ENCODE results near the gene GAN. TPM values are rescaled to one million over a fixed set of nuclear protein-coding genes. Genes with fewer than 3 reads are reported as not detected.

The GAN gene
- polyA plus RNA-seq: 2.7 TPM
- long read RNA-seq, donor 1: 0 reads
- long read RNA-seq, donor 2: 0 reads
- long read RNA-seq, donor 3: 0 reads
- long read RNA-seq, donor 4: 0 reads
- long read RNA-seq, donor 5: 0 reads
- long read RNA-seq, donor 6: 0 reads
- long read RNA-seq, donor 7: 0 reads
- long read RNA-seq, donor 8: 0 reads
- long read RNA-seq, donor 9: 0 reads
- long read RNA-seq, donor 10: 0 reads
- long read RNA-seq, donor 11: 0 reads

DNA sequence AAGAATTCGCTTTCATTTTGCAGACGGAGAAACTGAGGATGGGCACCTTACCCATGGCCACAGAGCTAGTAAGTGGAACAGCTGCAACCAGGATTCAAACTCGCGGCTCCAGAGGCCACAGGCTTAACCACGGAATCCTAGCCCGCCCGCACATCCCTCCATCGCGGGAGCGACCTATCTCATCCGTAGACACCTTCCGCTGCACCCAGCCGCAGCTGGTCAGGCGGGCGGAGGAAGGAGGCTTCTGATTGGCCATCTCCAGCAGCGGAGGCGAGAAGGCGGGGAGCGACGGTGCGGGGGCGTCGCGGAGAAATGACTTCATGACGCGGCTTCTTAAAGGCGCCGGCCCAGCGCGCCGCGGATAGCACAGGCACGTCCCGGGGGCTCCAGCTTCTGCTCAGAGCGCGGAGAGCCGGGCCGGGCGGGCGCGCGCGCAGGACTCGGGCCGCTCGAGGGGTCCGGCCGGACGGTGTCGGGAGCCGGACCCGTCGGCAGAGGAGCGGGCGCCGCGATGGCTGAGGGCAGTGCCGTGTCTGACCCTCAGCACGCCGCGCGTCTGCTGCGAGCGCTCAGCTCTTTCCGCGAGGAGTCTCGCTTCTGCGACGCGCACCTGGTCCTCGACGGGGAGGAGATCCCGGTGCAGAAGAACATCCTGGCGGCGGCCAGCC lies at the start of gene GAN:
Gene GAN (plus strand): TSS at position 360 of the 668 bp plus-strand sequence. CDS start 152 bp downstream, at position 512.
- Histone ChIP-seq H3K36me3 (ENCODE audit: control insufficient read depth, insufficient read depth, low read length) (peaks cover 3% of the 10 kb centered on the region), H3K27me3 (ENCODE audit: control insufficient read depth, insufficient read depth, low read length) (no peaks in the 10 kb centered on the region), H3K27ac (ENCODE audit: low read length) (peak within 1 kb of the TSS; percentile 72), H3K4me3 (ENCODE audit: low read length) (peak within 1 kb of the TSS; percentile 75), H3K9me3 (ENCODE audit: control insufficient read depth, low read depth, low read length) (no peaks in the 10 kb centered on the region), H3K4me1 (ENCODE audit: control insufficient read depth, insufficient read depth, low read length) (peaks cover 6% of the 10 kb centered on the region)
- no CpG with 5 or more reads among the region's 75 CpGs for WGBS (ENCODE audit: insufficient coverage, low lambda C conversion rate)
- DNase-seq: peak; percentile 98 to 99

GRCh38 chr16:81265052-81265451 lies 49.7 kb upstream of the GAN start:
- 100% methylated on average over 2 of the region's 2 CpGs for WGBS (ENCODE audit: insufficient coverage, low lambda C conversion rate)
- DNase-seq: no peak
- peaks cover 3% of the 10 kb centered on the region for H3K9me3 ChIP-seq (ENCODE audit: control insufficient read depth, low read depth, low read length)
- H3K27ac ChIP-seq (ENCODE audit: low read length): no peak overlapping the region
- H3K4me1 ChIP-seq (ENCODE audit: control insufficient read depth, insufficient read depth, low read length): peaks cover 11% of the 10 kb centered on the region
- no peaks in the 10 kb centered on the region for H3K36me3 ChIP-seq (ENCODE audit: control insufficient read depth, insufficient read depth, low read length)
- no peak overlapping the region for H3K4me3 ChIP-seq (ENCODE audit: low read length)
- no peaks in the 10 kb centered on the region for H3K27me3 ChIP-seq (ENCODE audit: control insufficient read depth, insufficient read depth, low read length)

- peaks cover 3% of the 10 kb centered on the region for H3K9me3 ChIP-seq (ENCODE audit: control insufficient read depth, low read depth, low read length)
- no peak for DNase-seq
- peak overlapping the region; percentile 32 for H3K27ac ChIP-seq (ENCODE audit: low read length)
- H3K4me1 ChIP-seq (ENCODE audit: control insufficient read depth, insufficient read depth, low read length): peaks cover 11% of the 10 kb centered on the region
- 100% methylated on average over 2 of the region's 5 CpGs for WGBS (ENCODE audit: insufficient coverage, low lambda C conversion rate)
- no peaks in the 10 kb centered on the region for H3K36me3 ChIP-seq (ENCODE audit: control insufficient read depth, insufficient read depth, low read length)
- H3K4me3 ChIP-seq (ENCODE audit: low read length): no peak overlapping the region
- no peaks in the 10 kb centered on the region for H3K27me3 ChIP-seq (ENCODE audit: control insufficient read depth, insufficient read depth, low read length)
These were observed 48.9 kb upstream of the GAN start for GRCh38 chr16:81265658-81266451.

- peaks cover 11% of the 10 kb centered on the region for H3K4me1 ChIP-seq (ENCODE audit: control insufficient read depth, insufficient read depth, low read length)
- no peaks in the 10 kb centered on the region for H3K27me3 ChIP-seq (ENCODE audit: control insufficient read depth, insufficient read depth, low read length)
- WGBS (ENCODE audit: insufficient coverage, low lambda C conversion rate): 0% methylated on average over 2 of the region's 7 CpGs
- H3K36me3 ChIP-seq (ENCODE audit: control insufficient read depth, insufficient read depth, low read length): no peaks in the 10 kb centered on the region
- H3K4me3 ChIP-seq (ENCODE audit: low read length): no peak overlapping the region
- peaks cover 3% of the 10 kb centered on the region for H3K9me3 ChIP-seq (ENCODE audit: control insufficient read depth, low read depth, low read length)
- H3K27ac ChIP-seq (ENCODE audit: low read length): peak overlapping the region; percentile 32
- DNase-seq: peak; percentile 60 to 83
These were observed 48.1 kb upstream of the GAN start for GRCh38 chr16:81266680-81267095.

GRCh38 chr16:81268509-81268908 lies 46.3 kb upstream of the GAN start:
- no peak overlapping the region for H3K27ac ChIP-seq (ENCODE audit: low read length)
- WGBS (ENCODE audit: insufficient coverage, low lambda C conversion rate): no CpG with 5 or more reads among the region's 5 CpGs
- H3K36me3 ChIP-seq (ENCODE audit: control insufficient read depth, insufficient read depth, low read length): no peaks in the 10 kb centered on the region
- peaks cover 14% of the 10 kb centered on the region for H3K4me1 ChIP-seq (ENCODE audit: control insufficient read depth, insufficient read depth, low read length)
- H3K27me3 ChIP-seq (ENCODE audit: control insufficient read depth, insufficient read depth, low read length): no peaks in the 10 kb centered on the region
- no peak for DNase-seq
- no peak overlapping the region for H3K4me3 ChIP-seq (ENCODE audit: low read length)
- H3K9me3 ChIP-seq (ENCODE audit: control insufficient read depth, low read depth, low read length): peaks cover 3% of the 10 kb centered on the region

DNA sequence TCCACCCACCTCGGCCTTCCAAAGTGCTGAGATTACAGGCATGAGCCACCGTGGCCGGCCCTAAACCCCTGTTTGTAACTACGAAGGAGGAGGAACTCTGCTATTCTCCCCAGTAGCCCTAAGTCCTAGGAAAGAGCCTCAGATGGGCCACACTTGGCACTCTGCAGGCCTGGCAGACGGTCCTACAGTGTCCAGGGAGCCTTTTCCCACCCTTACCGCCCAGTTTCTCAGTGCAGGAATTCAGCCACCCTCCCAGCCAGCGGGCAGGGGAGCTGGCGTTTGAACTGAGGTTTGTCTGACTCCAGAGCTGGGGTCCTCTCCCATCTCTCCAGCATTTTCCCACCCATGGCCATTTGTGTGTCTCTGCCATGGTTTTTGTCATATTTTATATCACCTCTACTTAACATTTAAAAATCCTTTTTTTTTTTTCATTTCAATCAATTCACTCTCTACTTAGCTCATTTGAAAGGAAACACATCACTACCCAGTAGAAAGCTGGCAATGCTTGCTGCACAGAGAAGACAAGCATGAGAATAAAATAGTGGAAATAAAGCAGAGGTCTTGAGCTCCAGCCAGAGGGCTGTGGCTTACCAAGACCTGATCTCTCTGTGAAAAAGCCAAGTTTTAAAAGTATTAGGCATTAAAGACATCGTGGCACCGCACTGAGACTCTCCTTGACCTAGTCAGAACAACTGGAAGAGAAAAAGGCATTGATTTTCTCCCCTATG lies 41.4 kb upstream of the GAN start:
- Histone ChIP-seq H3K4me1 (ENCODE audit: control insufficient read depth, insufficient read depth, low read length) (peaks cover 38% of the 10 kb centered on the region), H3K27ac (ENCODE audit: low read length) (peak overlapping the region; percentile 84), H3K27me3 (ENCODE audit: control insufficient read depth, insufficient read depth, low read length) (no peaks in the 10 kb centered on the region), H3K4me3 (ENCODE audit: low read length) (no peak overlapping the region), H3K36me3 (ENCODE audit: control insufficient read depth, insufficient read depth, low read length) (no peaks in the 10 kb centered on the region), H3K9me3 (ENCODE audit: control insufficient read depth, low read depth, low read length) (no peaks in the 10 kb centered on the region)
- no CpG with 5 or more reads among the region's 10 CpGs for WGBS (ENCODE audit: insufficient coverage, low lambda C conversion rate)
- no peak for DNase-seq

GRCh38 chr16:81275064-81275532 lies 39.7 kb upstream of the GAN start:
- peak overlapping the region; percentile 84 for H3K27ac ChIP-seq (ENCODE audit: low read length)
- WGBS (ENCODE audit: insufficient coverage, low lambda C conversion rate): no CpG with 5 or more reads among the region's 9 CpGs
- H3K4me1 ChIP-seq (ENCODE audit: control insufficient read depth, insufficient read depth, low read length): peaks cover 38% of the 10 kb centered on the region
- no peak overlapping the region for H3K4me3 ChIP-seq (ENCODE audit: low read length)
- no peaks in the 10 kb centered on the region for H3K36me3 ChIP-seq (ENCODE audit: control insufficient read depth, insufficient read depth, low read length)
- DNase-seq: peak in 1 of 2 donors; percentile 30
- no peaks in the 10 kb centered on the region for H3K27me3 ChIP-seq (ENCODE audit: control insufficient read depth, insufficient read depth, low read length)
- H3K9me3 ChIP-seq (ENCODE audit: control insufficient read depth, low read depth, low read length): no peaks in the 10 kb centered on the region

GRCh38 chr16:81275795-81276194 lies 39.0 kb upstream of the GAN start:
- H3K27me3 ChIP-seq (ENCODE audit: control insufficient read depth, insufficient read depth, low read length): no peaks in the 10 kb centered on the region
- H3K36me3 ChIP-seq (ENCODE audit: control insufficient read depth, insufficient read depth, low read length): no peaks in the 10 kb centered on the region
- no CpG with 5 or more reads among the region's 9 CpGs for WGBS (ENCODE audit: insufficient coverage, low lambda C conversion rate)
- DNase-seq: peak; percentile 79 to 86
- no peaks in the 10 kb centered on the region for H3K9me3 ChIP-seq (ENCODE audit: control insufficient read depth, low read depth, low read length)
- H3K4me1 ChIP-seq (ENCODE audit: control insufficient read depth, insufficient read depth, low read length): peaks cover 38% of the 10 kb centered on the region
- no peak overlapping the region for H3K4me3 ChIP-seq (ENCODE audit: low read length)
- peak overlapping the region; percentile 84 for H3K27ac ChIP-seq (ENCODE audit: low read length)

DNA sequence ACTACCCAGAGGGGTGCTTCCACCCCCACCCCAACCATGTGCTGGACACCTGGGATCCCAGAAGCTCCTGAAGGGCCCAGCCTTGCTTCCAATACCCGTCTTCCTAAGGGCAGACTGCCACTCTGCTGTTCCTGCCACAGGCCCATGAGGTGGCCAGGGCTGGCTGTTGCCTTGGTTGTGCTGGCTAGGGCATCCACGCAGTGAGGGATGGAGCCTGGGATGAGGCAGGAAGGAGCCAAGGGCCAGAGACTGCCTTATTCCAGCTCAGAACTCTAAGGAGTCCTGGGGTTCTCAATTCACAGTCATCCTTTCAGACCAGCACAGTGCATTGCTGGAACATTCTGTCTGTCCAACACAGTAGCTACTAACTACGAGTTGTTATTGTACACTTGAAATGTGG lies 38.4 kb upstream of the GAN start:
- Histone ChIP-seq H3K4me1 (ENCODE audit: control insufficient read depth, insufficient read depth, low read length) (peaks cover 38% of the 10 kb centered on the region), H3K36me3 (ENCODE audit: control insufficient read depth, insufficient read depth, low read length) (no peaks in the 10 kb centered on the region), H3K27ac (ENCODE audit: low read length) (peak overlapping the region; percentile 47), H3K27me3 (ENCODE audit: control insufficient read depth, insufficient read depth, low read length) (no peaks in the 10 kb centered on the region), H3K4me3 (ENCODE audit: low read length) (no peak overlapping the region), H3K9me3 (ENCODE audit: control insufficient read depth, low read depth, low read length) (no peaks in the 10 kb centered on the region)
- DNase-seq: no peak
- 100% methylated on average over 1 of the region's 3 CpGs for WGBS (ENCODE audit: insufficient coverage, low lambda C conversion rate)
